Neural progenitor cell (in vitro differentiated cells): ENCODE measurements around the gene LRRC15. TPM values are rescaled to one million over a fixed set of nuclear protein-coding genes. Genes with fewer than 3 reads are reported as not detected.

Experiments
- DNase-seq: peaks from one replicate; pipeline ENCODE4 v3.0.0-alpha.2; 2016; ENCODE audit warnings: low spot score
- H2AFZ ChIP-seq: fragments of 200-600 bp; sonication (generic); replicated peaks from 2 replicates; pipeline ENCODE4 v1.6.1; 2016; ENCODE audit warnings: antibody characterized with exemption
- H3F3A ChIP-seq: fragments of 200-600 bp; sonication (generic); 2 replicates; pipeline ENCODE4 v1.6.1; 2016; ENCODE audit warnings: antibody characterized with exemption, low read depth
- H3K27ac ChIP-seq: fragments of 200-600 bp; sonication (generic); 2 replicates; pipeline ENCODE4 v1.5.1; 2016; ENCODE audit warnings: mild to moderate bottlenecking
- H3K27me3 ChIP-seq: fragments of 200-600 bp; sonication (generic); 2 replicates; pipeline ENCODE4 v1.6.1; 2016; ENCODE audit warnings: mild to moderate bottlenecking, moderate library complexity
- H3K36me3 ChIP-seq: fragments of 200-600 bp; sonication (generic); 2 replicates; pipeline ENCODE4 v1.5.1; 2016
- H3K4me1 ChIP-seq: fragments of 200-600 bp; sonication (generic); 2 replicates; pipeline ENCODE4 v1.6.1; 2016; ENCODE audit warnings: mixed run types
- H3K4me2 ChIP-seq: fragments of 200-600 bp; sonication (generic); 2 replicates; pipeline ENCODE4 v1.6.1; 2016
- H3K4me3 ChIP-seq: fragments of 200-600 bp; sonication (generic); 2 replicates; pipeline ENCODE4 v1.5.1; 2016
- H3K79me2 ChIP-seq: fragments of 200-600 bp; sonication (generic); 2 replicates; pipeline ENCODE4 v1.6.1; 2016; ENCODE audit warnings: low read depth
- H3K9ac ChIP-seq: fragments of 200-600 bp; sonication (generic); 2 replicates; pipeline ENCODE4 v1.6.1; 2016
- H3K9me3 ChIP-seq: fragments of 200-600 bp; sonication (generic); 2 replicates; pipeline ENCODE4 v1.5.1; 2016; ENCODE audit warnings: low read depth
- H4K20me1 ChIP-seq: fragments of 200-600 bp; sonication (generic); 2 replicates; pipeline ENCODE4 v1.6.1; 2016; ENCODE audit warnings: low read depth
- H3K27ac Mint-ChIP-seq: 3 replicates; pipeline ENCODE4 v1.8.0; 2021; ENCODE audit warnings: mixed read lengths
- H3K27me3 Mint-ChIP-seq: 2 replicates; pipeline ENCODE4 v1.8.0; 2022; ENCODE audit warnings: low read depth, mild to moderate bottlenecking, inconsistent platforms, moderate library complexity, mixed read lengths; ENCODE audit not compliant: insufficient read depth
- H3K36me3 Mint-ChIP-seq: 3 replicates; pipeline ENCODE4 v1.8.0; 2021; ENCODE audit warnings: mixed read lengths
- H3K4me1 Mint-ChIP-seq: 3 replicates; pipeline ENCODE4 v1.8.0; 2021; ENCODE audit warnings: mixed read lengths
- H3K4me3 Mint-ChIP-seq: 3 replicates; pipeline ENCODE4 v1.8.0; 2021; ENCODE audit warnings: mild to moderate bottlenecking, moderate library complexity, mixed read lengths
- H3K9me3 Mint-ChIP-seq: 3 replicates; pipeline ENCODE4 v1.8.0; 2020; ENCODE audit warnings: mixed read lengths
- CTCF ChIP-seq: fragments of 200-600 bp; sonication (generic); IDR thresholded peaks from 2 replicates; pipeline ENCODE4 v1.5.1; 2017; ENCODE audit warnings: antibody characterized with exemption, mild to moderate bottlenecking
- EZH2 ChIP-seq: fragments of 200-600 bp; sonication (generic); IDR thresholded peaks from 2 replicates; pipeline ENCODE4 v1.6.1; 2017; ENCODE audit warnings: antibody characterized with exemption, mild to moderate bottlenecking, moderate library complexity
- EZH2phosphoT487 ChIP-seq: fragments of 200-600 bp; sonication (generic); IDR thresholded peaks from 2 replicates; pipeline ENCODE4 v1.6.1; 2017; ENCODE audit warnings: antibody characterized with exemption
- total RNA-seq: library from RNA; depleted of rRNA; stranded (reverse); fragments of >200 nt; gene quantifications from 2 replicates; pipeline ENCODE4 v1.2.3, GENCODE V29; 2015; ENCODE audit warnings: low replicate concordance

The LRRC15 gene
- total RNA-seq, 1 donor from 2014 or later = not detected

- Histone ChIP-seq H3K27me3 (peaks cover 56% of the 10 kb centered on the region), H3K4me3 (no peak overlapping the region), H4K20me1 (no peaks in the 10 kb centered on the region), H2AFZ (no peak overlapping the region), H3K27ac (no peak overlapping the region), H3K79me2 (no peaks in the 10 kb centered on the region), H3K9me3 (no peaks in the 10 kb centered on the region), H3K4me1 (peaks cover 8% of the 10 kb centered on the region), H3K9ac (no peak overlapping the region), H3F3A (peaks cover 16% of the 10 kb centered on the region), H3K36me3 (no peaks in the 10 kb centered on the region), H3K4me2 (no peak overlapping the region)
- H3K36me3 Mint-ChIP-seq = peaks cover 2% of the 10 kb centered on the region
- H3K4me3 Mint-ChIP-seq = no peak overlapping the region
- peaks cover 12% of the 10 kb centered on the region for H3K9me3 Mint-ChIP-seq
- peaks cover 8% of the 10 kb centered on the region for H3K27me3 Mint-ChIP-seq
- H3K27ac Mint-ChIP-seq = no peak overlapping the region
- peaks cover 16% of the 10 kb centered on the region for H3K4me1 Mint-ChIP-seq
- DNase-seq = no peak
- no peak for TF ChIP-seq CTCF
- TF ChIP-seq EZH2phosphoT487 = no peak
- TF ChIP-seq EZH2 = no peak
Observed at GRCh38 chr3:194395212-194395611, 25.7 kb upstream of the LRRC15 start.

DNA sequence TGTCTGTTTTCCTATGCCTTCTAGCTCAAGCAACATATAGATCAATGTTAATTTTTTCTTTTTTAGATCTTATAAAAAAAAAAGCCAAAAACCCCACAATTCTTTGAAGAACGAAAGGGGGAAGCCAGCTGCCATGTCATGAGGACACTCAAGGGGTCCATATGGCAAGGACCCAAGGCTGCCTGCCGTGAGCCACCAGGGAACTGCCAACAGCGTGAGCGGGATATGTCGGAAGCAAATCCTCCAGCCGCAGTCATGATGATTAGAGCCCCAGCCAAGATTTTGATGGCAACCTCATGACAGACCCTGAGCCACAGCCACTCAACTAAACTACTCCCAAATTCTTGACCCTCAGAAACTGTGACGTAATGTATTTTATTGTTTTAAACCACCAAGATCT is 23.0 kb upstream of the LRRC15 start:
- Mint-ChIP-seq H3K9me3 (peaks cover 21% of the 10 kb centered on the region), H3K4me1 (peaks cover 16% of the 10 kb centered on the region), H3K4me3 (no peak overlapping the region), H3K27me3 (peaks cover 4% of the 10 kb centered on the region), H3K36me3 (no peaks in the 10 kb centered on the region), H3K27ac (no peak overlapping the region)
- Histone ChIP-seq H4K20me1 (no peaks in the 10 kb centered on the region), H2AFZ (no peak overlapping the region), H3K27ac (no peak overlapping the region), H3K4me2 (no peak overlapping the region), H3K79me2 (no peaks in the 10 kb centered on the region), H3F3A (peaks cover 16% of the 10 kb centered on the region), H3K9ac (no peak overlapping the region), H3K9me3 (no peaks in the 10 kb centered on the region), H3K4me3 (no peak overlapping the region), H3K27me3 (peaks cover 30% of the 10 kb centered on the region), H3K4me1 (peaks cover 8% of the 10 kb centered on the region), H3K36me3 (no peaks in the 10 kb centered on the region)
- DNase-seq = no peak
- TF ChIP-seq CTCF = no peak

DNA sequence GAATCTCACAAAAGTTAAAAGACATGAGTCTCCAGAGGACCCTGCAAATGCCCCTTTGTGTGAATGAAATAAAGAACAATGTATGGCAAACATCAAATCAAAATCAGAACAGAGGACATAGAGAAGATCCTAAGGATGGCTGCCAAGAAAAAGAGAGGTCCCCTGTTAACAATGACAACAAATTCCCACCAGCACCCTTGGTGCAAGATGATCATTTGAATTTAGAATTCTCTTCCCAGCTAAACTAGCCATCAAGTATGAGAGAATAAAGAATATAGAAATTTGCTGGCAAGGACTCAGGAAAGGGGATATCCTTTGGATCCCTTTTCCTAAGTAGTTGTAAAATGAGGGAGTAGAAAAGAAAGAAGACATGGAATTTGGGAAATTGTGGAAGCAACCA is 21.3 kb upstream of the LRRC15 start:
- Mint-ChIP-seq H3K9me3 (peaks cover 21% of the 10 kb centered on the region), H3K27ac (no peak overlapping the region), H3K36me3 (no peaks in the 10 kb centered on the region), H3K27me3 (peaks cover 4% of the 10 kb centered on the region), H3K4me3 (no peak overlapping the region), H3K4me1 (peaks cover 9% of the 10 kb centered on the region)
- peaks cover 26% of the 10 kb centered on the region for H3F3A ChIP-seq
- no peak overlapping the region for H3K4me3 ChIP-seq
- H3K27ac ChIP-seq = no peak overlapping the region
- H4K20me1 ChIP-seq = no peaks in the 10 kb centered on the region
- H3K4me1 ChIP-seq = peaks cover 13% of the 10 kb centered on the region
- H3K9ac ChIP-seq = no peak overlapping the region
- DNase-seq = no peak
- H3K27me3 ChIP-seq = peaks cover 12% of the 10 kb centered on the region
- H3K4me2 ChIP-seq = no peak overlapping the region
- TF ChIP-seq EZH2phosphoT487 = no peak
- TF ChIP-seq CTCF = no peak
- TF ChIP-seq EZH2 = no peak
- H2AFZ ChIP-seq = no peak overlapping the region
- no peaks in the 10 kb centered on the region for H3K79me2 ChIP-seq
- H3K36me3 ChIP-seq = no peaks in the 10 kb centered on the region
- no peaks in the 10 kb centered on the region for H3K9me3 ChIP-seq

DNA sequence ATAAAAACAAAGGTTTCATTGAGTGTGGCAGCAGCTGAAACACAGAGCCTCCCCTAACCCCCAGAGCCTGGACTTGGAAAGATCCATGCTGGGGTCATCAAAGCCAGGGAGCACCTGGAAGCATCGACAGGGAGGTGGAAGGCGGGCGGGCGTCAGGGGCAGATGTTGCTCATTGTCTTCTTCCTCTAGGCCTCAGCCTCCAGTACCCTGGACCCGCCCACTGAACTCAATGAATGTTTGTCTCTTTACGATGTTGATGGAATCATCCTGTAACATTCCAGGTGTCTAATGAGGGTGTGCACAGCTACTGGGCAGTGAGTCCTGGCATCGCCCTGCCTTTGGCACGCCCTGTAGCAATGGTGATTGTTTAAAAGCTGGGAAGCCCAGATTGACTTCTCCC is 19.7 kb upstream of the LRRC15 start:
- no peaks in the 10 kb centered on the region for H3K27me3 ChIP-seq
- no peak overlapping the region for H3K4me2 ChIP-seq
- H3K4me3 Mint-ChIP-seq = no peak overlapping the region
- H3K36me3 ChIP-seq = no peaks in the 10 kb centered on the region
- no peaks in the 10 kb centered on the region for H3K4me1 Mint-ChIP-seq
- peaks cover 21% of the 10 kb centered on the region for H3F3A ChIP-seq
- no peaks in the 10 kb centered on the region for H3K79me2 ChIP-seq
- H3K27me3 Mint-ChIP-seq = peaks cover 5% of the 10 kb centered on the region
- no peak overlapping the region for H2AFZ ChIP-seq
- peaks cover 21% of the 10 kb centered on the region for H3K9me3 Mint-ChIP-seq
- no peaks in the 10 kb centered on the region for H3K36me3 Mint-ChIP-seq
- no peak overlapping the region for H3K27ac ChIP-seq
- peaks cover 20% of the 10 kb centered on the region for H3K4me1 ChIP-seq
- no peak overlapping the region for H3K9ac ChIP-seq
- H3K27ac Mint-ChIP-seq = no peak overlapping the region
- H3K9me3 ChIP-seq = no peaks in the 10 kb centered on the region
- no peak for TF ChIP-seq EZH2phosphoT487
- no peak for TF ChIP-seq CTCF
- TF ChIP-seq EZH2 = no peak
- no peaks in the 10 kb centered on the region for H4K20me1 ChIP-seq
- no peak overlapping the region for H3K4me3 ChIP-seq
- no peak for DNase-seq
